ENCODE measurements around the gene GCA. TPM values are rescaled to one million over a fixed set of nuclear protein-coding genes. Genes with fewer than 3 reads are reported as not detected.

GCA gene
- total RNA-seq, 1 donor from 2014 or later = 4.0 TPM

GRCh38 chr2:162320864-162321517 is 22.9 kb upstream of the GCA start:
- TF ChIP-seq, protein P1, sequence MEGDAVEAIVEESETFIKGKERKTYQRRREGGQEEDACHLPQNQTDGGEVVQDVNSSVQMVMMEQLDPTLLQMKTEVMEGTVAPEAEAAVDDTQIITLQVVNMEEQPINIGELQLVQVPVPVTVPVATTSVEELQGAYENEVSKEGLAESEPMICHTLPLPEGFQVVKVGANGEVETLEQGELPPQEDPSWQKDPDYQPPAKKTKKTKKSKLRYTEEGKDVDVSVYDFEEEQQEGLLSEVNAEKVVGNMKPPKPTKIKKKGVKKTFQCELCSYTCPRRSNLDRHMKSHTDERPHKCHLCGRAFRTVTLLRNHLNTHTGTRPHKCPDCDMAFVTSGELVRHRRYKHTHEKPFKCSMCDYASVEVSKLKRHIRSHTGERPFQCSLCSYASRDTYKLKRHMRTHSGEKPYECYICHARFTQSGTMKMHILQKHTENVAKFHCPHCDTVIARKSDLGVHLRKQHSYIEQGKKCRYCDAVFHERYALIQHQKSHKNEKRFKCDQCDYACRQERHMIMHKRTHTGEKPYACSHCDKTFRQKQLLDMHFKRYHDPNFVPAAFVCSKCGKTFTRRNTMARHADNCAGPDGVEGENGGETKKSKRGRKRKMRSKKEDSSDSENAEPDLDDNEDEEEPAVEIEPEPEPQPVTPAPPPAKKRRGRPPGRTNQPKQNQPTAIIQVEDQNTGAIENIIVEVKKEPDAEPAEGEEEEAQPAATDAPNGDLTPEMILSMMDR (IDR thresholded peaks at IDR 0.05) = no peak
- no peaks in the 10 kb centered on the region for H3K36me3 Mint-ChIP-seq (ENCODE audit: low read depth)
- H3K4me3 Mint-ChIP-seq (ENCODE audit: unreplicated experiment) = no peak overlapping the region
- peaks cover 2% of the 10 kb centered on the region for H3K27me3 Mint-ChIP-seq (ENCODE audit: low read depth)
- H3K4me1 Mint-ChIP-seq (ENCODE audit: low read depth) = peaks cover 12% of the 10 kb centered on the region
- H3K27ac Mint-ChIP-seq (ENCODE audit: unreplicated experiment) = no peak overlapping the region
- DNase-seq (ENCODE audit: low spot score) = no peak
- no peaks in the 10 kb centered on the region for H3K9me3 Mint-ChIP-seq (ENCODE audit: low read depth)

DNA sequence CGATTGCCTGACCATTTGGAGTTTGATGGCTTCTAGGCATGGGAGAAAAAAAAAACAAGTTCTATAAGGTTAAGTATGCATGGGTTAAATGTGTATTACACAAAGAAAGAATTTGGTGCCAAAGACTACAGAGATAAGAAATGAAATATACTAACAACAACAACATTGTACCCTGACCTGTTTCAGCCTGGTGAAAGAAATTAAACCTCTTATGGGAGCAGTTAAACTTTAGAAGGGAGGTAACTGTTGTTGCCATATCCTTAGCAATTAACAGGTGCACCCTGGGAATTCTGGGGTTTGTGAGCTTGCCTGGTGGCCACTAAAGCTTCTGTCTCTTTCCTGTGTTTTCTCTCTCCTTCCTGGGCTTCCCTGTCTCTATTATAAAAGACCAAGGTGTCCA is 19.0 kb upstream of the GCA start:
- H3K4me1 Mint-ChIP-seq (ENCODE audit: low read depth) = no peaks in the 10 kb centered on the region
- H3K27ac Mint-ChIP-seq (ENCODE audit: unreplicated experiment) = no peak overlapping the region
- H3K9me3 Mint-ChIP-seq (ENCODE audit: low read depth) = no peaks in the 10 kb centered on the region
- H3K27me3 Mint-ChIP-seq (ENCODE audit: low read depth) = peaks cover 2% of the 10 kb centered on the region
- H3K4me3 Mint-ChIP-seq (ENCODE audit: unreplicated experiment) = no peak overlapping the region
- TF ChIP-seq, protein P1 (IDR thresholded peaks at IDR 0.05) = no peak
- DNase-seq (ENCODE audit: low spot score) = no peak
- no peaks in the 10 kb centered on the region for H3K36me3 Mint-ChIP-seq (ENCODE audit: low read depth)

GRCh38 chr2:162327134-162327769 is 16.7 kb upstream of the GCA start:
- Mint-ChIP-seq H3K36me3 (ENCODE audit: low read depth) (no peaks in the 10 kb centered on the region), H3K4me3 (ENCODE audit: unreplicated experiment) (no peak overlapping the region), H3K27ac (ENCODE audit: unreplicated experiment) (no peak overlapping the region), H3K4me1 (ENCODE audit: low read depth) (no peaks in the 10 kb centered on the region), H3K27me3 (ENCODE audit: low read depth) (peaks cover 2% of the 10 kb centered on the region), H3K9me3 (ENCODE audit: low read depth) (no peaks in the 10 kb centered on the region)
- DNase-seq (ENCODE audit: low spot score) = no peak
- TF ChIP-seq, protein P1 (IDR thresholded peaks at IDR 0.05) = peak; percentile 73

DNA sequence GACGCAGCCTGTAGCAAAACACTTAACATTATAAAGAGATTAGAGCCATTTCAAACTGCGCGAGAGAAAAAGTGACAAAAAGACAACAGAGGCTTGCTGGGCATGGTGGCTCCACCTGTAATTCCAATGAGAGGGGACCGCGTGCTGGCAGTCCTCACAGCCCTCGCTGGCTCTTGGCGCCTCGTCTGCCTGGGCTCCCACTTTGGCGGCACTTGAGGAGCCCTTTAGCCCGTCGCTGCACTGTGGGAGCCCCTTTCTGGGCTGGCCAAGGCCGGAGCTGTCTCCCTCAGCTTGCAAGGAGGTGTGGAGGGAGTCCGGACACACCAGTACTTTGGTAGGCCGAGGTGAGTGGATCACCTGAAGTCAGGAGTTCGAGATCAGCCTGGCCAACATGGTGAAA is 16.1 kb upstream of the GCA start:
- H3K4me1 Mint-ChIP-seq (ENCODE audit: low read depth) = no peaks in the 10 kb centered on the region
- DNase-seq (ENCODE audit: low spot score) = no peak

GRCh38 chr2:162328424-162329157 is 15.3 kb upstream of the GCA start:
- Mint-ChIP-seq H3K4me1 (ENCODE audit: low read depth) (no peaks in the 10 kb centered on the region), H3K27ac (ENCODE audit: unreplicated experiment) (no peak overlapping the region), H3K4me3 (ENCODE audit: unreplicated experiment) (no peak overlapping the region), H3K36me3 (ENCODE audit: low read depth) (no peaks in the 10 kb centered on the region), H3K27me3 (ENCODE audit: low read depth) (peaks cover 2% of the 10 kb centered on the region), H3K9me3 (ENCODE audit: low read depth) (no peaks in the 10 kb centered on the region)
- no peak for DNase-seq (ENCODE audit: low spot score)
- TF ChIP-seq, protein P1 (IDR thresholded peaks at IDR 0.05) = no peak

More for the DNA sequence above, 16.1 kb upstream of the GCA start:
- H3K9me3 Mint-ChIP-seq (ENCODE audit: low read depth) = no peaks in the 10 kb centered on the region
- TF ChIP-seq, protein P1 (IDR thresholded peaks at IDR 0.05) = no peak
- H3K36me3 Mint-ChIP-seq (ENCODE audit: low read depth) = no peaks in the 10 kb centered on the region
- H3K27ac Mint-ChIP-seq (ENCODE audit: unreplicated experiment) = no peak overlapping the region
- peaks cover 2% of the 10 kb centered on the region for H3K27me3 Mint-ChIP-seq (ENCODE audit: low read depth)
- H3K4me3 Mint-ChIP-seq (ENCODE audit: unreplicated experiment) = no peak overlapping the region
